Right renal cortex interstitium (tissue), 3 donors: ENCODE results near the gene HUS1. TPM values are rescaled to one million over a fixed set of nuclear protein-coding genes. Genes with fewer than 3 reads are reported as not detected.
"Not testable (repeated sequence)": the region's sequence is repeated elsewhere in the genome, so short reads cannot be mapped to it uniquely, and the experiment has no call there.

Source experiments
- DNase-seq, 3 donors: peaks; one replicate each; pipeline ENCODE4 v3.0.0-alpha.2; 2013; ENCODE audit warnings: low read depth in 3 of 3, low spot score in 2 of 3
- polyA plus RNA-seq, 3 donors: library from polyadenylated mRNA; unstranded; fragments of 120-200 nt; gene quantifications; one replicate each; pipeline ENCODE4 v1.2.1, GENCODE V29; 2013; ENCODE audit not compliant: insufficient read length in 3 of 3

Gene HUS1
- 10 to 100 TPM; 18.2 to 20.3 (median 19.1) TPM for polyA plus RNA-seq

DNA sequence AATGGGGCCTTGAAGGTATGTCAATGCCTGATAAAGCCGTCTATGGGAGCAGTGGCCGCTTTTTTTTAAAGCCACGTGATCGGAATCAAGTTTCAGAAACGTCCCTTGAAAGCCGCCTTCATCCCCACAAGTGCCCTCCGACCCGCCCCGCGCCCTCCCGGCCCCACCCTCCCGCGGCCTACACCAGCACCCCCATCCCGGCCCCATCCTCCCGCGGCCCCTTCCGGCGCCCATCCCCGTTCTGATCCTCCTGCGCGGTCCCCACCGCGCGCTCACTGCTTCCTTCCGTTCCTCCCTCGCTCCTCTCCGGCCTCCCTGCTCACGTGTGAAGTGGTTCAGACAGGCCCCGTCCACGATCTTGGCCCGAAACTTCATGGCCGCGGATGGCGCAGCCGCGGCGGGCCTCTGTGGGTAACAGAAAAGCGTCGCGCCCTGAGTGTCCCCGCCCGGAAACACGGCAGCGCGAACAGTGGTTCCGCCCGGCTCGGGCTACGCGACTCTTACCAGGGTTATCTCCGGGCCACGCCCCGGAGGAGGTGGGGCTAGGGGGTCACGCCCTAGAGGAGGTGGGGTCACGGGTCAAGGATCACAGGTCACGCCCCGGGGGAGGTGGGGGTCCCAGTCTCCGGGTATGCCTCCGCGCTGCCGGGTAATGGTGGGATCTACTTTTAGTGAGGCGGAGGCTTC, at the start of gene HUS1:
Gene HUS1 (minus strand): TSS at position 471 of the 687 bp plus-strand sequence. CDS start 96 bp downstream, at position 375.
- DNase-seq, result peak in 1 of 3 donors; percentile 67

DNA sequence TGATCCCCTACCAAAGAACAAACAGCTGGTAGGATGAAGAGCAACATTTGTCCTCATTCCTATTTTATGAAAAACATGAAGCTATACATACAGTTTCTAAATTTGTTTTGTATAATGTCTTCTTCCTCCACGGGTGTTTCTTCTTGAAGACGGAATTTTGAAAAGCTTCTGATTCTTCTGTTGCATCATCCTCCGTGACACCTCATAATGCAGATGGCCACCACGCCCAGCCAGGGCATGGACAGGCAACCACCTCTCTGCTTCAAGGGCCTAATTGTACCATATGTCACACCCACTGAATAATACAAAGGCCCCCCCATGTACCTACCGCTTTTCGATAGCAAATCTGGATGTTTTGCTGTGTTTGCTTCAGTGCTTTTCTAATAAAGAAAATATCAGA, 49.5 kb upstream of the HUS1 start, which contains the start of gene SUN3:
Gene SUN3 (minus strand): TSS at position 170 of the 400 bp plus-strand sequence. CDS start 169 bp downstream, at position 1.
- DNase-seq, result no peak

DNA sequence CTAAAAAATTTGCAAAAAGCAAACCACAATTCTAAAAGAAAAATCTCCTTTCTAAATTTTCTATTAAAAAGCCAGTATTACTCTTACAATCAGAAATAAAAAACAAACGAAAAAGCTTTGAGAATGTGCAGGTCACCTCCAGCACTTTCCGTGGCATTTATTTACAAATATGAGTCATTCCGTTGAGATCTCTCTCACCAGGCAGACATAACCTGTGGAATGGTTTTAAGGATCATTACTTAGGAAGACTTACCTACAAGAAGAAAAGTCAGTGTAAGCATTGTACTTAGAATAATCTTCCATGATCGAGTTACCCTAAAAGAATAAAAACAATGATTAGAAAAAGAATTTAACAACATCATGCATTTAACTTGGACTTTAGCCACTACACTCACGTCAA, 46.2 kb upstream of the HUS1 start:
- no peak for DNase-seq

DNA sequence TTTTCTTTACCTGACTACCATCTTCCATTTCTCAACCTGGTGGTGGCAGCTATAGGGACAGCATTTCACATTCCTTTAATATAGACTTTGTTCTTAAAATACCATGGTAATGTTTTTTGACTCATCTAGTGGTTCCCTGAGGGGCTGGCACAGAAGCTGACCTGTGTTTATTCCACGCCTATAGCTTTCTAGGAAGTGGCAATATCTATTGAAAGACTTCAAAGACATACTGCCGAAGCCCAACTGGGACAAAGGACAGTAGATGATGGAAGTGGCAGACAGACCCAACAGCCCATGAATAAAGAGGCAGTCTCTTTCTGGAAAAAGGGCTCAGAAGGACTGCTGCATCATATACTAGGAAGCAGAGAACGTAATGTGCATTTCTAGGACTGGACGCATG, 38.3 kb upstream of the HUS1 start:
- DNase-seq, result no peak

DNA sequence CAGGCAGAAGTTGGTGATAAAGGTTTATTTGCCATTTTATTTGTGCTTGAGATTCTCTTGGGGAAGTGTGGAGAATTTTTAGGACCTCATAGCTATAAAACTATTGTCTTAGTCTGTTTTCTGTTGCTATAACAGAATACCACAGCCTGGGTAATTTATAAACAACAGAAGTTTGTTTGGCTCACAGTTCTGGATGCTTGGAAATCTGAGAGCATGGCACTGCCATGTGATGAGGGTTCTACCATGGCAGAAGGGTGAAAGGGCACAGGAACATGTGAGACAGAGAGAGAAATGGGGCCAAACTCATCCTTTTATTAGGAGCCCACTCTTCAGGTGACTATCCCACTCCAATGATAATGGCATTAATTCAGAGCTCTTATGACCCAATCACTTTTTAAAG, 37.2 kb upstream of the HUS1 start:
- DNase-seq, result no peak

DNA sequence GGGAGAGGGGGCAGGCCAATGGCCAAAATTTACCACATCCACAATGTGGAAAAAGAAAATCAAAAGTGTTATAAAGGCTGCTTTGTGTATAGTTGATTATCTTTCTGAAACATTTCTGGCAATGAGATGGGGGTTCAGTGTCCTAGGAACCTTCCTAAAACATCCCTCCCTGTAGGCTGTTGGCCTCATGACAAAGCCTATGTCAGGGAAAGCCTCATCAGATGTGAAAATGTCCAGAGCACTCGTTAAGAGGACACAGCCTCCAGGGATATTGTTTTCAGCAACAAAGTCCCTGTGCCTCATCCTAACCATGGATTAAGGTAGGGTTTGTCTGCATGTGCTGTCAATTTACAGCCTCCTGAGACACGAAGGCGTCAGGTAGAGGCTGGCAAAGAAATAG, 32.5 kb upstream of the HUS1 start:
- no peak for DNase-seq

DNA sequence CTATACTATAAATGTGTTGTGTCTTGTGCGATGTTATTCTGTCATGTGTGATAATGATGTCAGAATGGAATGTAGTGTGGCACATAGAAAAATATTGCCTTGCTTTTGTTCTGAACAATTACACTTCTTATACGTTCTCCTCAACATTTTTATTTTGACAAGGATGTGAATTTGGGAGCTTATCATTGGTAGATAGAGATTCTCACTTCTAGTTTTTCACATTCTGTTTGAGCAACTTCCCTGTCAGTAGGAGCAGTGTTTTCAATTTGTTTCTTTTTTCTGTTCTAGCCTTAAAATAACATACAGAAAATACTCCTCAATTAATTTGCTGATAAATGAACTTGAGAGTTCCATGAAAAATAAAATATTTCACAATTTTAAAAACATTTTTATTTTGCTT, 31.9 kb upstream of the HUS1 start:
- DNase-seq, result no peak

DNA sequence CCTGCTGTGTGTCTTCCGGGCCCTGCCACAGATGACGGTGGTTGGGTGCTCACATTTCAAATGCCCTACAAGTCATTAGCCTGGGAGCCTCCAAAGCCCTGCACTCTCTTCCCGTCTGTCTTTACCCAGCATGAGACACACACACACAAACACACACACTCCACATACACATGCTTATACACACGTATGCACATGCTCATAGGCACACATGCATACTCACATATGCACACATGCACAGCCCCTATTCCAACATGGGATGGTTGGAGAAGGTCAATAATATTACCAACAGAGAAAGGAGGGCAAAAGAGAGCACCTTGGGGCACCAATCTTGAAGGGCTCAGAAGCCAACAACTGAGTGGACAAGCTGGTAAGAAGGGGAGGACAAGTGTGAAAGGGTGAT, 30.5 kb upstream of the HUS1 start:
- DNase-seq, result no peak

DNA sequence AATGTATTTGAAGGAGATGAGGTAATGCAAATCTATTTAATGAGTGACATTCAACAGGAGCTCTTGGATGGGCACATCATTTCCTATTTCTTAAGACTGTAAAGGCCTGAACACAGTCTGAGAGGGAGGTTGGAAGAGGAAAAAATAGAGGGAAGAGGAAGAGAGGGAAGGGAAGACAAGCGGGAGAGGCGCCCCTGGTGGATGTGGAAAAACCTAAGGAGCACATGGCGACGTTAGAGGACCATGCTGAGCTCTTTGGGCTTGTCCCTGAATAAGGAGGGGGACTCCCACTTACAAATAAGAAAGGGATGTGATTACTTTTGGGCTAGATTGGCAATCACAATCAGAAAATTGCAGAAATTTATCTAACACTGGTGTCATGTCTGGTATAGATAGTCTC, 29.8 kb upstream of the HUS1 start:
- no peak for DNase-seq

DNA sequence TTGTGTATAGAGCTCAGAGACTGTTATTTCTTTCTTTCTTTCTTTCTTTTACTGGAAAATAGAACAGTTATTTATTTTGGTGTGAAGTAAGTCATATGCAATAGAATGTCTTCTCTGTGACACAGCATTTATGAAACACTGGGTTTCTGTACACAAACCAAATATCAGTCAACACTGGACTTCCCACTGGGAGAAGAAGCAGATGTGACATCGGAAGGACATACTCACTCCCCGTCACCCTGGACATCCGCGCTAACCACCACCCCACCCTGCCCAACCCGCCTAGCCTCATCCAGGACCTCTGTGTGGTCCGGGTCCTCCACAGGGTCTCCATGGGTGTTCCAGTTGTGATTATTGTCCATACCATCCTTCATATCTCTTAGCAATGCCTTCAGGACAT, 27.5 kb upstream of the HUS1 start:
- no peak for DNase-seq

DNA sequence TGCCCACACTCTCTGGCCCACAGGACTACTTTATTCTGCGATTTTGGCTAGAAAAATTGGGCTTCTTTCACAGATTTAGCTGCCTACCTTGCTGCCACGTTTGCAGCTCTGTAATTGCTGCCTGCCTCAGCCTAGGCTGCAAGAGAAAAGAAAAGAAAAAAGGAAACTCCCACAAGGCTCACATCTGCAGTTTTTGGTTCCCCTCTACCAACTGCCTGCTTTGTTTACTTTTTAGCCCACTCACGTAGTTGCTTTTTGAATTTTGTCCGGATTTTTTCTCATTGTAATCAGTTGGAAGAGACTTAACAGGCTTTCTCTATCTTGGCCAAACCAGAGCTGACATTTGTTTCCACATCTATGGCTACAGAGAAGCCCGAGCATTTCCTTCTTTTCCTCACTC, 25.2 kb upstream of the HUS1 start:
- no peak for DNase-seq

DNA sequence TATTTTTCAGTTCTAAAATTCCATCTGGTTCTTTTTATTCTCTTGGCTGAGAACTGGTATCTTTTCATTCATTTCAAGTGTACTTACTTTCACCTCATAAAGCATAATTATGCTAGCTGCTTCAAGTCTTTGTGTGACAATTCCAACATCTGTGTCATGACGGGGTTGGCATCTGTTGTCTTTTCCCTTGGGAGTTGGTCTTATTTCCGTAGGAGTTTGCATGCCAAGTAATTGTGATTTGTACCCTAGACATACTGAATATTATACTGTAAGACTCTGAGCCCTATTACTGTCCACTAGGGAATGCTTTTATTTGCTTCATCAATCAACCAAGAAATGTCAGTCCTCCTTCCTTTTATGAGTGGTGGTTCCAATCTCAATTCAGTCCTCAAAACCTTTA, 24.6 kb upstream of the HUS1 start:
- no peak for DNase-seq

DNA sequence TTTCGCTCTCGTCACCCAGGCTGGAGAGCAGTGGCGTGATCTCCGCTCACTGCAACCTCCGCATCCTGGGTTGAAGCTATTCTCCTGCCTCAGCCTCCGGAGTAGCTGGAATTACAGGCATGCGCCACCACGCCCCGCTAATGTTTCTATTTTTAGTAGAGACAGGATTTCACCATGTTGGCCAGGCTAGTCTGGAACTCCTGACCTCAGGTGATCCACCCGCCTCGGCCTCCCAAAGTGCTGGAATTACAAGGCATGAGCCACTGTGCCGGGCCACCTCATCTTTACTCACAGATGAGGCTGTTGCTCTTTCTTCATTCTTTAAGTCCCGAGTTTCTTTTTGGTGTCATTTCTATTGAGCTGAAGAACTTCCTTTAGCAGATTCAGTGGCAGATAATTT, 20.7 kb upstream of the HUS1 start:
- not testable (repeated sequence) for DNase-seq

DNA sequence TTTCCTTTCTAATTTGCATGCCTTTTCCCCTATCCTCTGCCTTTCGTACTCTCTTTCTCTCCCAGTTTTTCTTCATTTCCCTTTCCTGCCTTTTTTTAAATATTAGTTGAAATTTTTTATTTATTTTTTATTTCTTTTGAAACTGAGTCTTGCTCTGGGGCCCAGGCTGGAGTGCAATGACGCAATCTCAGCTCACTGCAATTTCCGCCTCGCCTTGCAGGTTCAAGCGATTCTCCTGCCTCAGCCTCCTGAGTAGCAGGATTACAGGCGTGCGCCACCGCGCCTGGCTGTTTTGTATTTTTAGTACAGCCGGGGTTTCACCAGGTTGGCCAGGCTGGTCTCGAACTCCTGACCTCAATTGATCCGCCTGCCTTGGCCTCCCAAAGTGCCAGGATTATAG, 20.0 kb upstream of the HUS1 start:
- no peak for DNase-seq

DNA sequence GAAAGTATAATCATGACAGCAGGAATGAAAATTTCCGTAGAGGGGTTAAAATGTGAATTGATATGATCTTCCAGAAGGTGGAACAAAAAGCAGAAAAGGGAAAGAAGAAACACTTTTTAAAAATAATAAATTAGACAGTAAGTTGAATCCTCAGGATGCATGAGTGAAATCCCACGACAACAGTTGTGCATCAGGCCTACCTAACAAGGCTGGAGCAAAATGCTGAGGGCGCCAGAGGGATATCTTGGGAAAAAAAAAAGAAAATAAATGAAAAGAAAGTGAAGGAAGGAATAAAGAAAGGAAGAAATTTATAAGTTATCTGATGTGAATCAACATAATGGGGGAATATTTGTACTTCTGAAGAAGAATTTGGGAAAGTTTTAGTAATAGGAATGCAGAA, 13.0 kb upstream of the HUS1 start:
- no peak for DNase-seq

DNA sequence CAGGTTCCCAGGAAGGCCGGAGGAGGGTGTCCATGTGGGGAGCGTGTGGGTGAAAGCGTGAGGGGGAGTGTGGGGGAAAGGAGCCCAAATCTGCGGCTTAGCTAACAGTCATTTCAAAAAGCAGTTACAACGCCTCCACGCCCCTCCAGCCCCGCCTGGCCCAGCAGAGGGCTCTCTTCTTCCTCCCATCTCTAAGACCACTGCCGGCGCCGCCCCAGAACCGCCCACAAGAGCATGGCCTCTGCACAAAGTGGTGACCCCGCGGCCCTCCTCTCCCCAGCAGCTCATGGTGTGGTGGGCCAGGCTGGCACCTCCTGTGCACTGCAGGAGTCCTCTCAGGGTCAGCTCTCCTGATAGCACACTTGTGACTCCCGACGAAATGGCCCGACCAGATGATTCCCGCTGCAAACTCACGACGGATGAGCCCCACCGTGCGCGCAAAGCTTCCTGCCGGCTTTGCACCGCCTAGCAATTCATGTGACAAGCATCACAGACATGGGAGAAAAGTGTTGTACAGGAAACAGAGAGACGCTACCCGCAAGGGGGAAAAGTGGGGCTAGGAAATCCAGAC, 12.4 kb upstream of the HUS1 start:
- peak in 1 of 3 donors; percentile 54 for DNase-seq

DNA sequence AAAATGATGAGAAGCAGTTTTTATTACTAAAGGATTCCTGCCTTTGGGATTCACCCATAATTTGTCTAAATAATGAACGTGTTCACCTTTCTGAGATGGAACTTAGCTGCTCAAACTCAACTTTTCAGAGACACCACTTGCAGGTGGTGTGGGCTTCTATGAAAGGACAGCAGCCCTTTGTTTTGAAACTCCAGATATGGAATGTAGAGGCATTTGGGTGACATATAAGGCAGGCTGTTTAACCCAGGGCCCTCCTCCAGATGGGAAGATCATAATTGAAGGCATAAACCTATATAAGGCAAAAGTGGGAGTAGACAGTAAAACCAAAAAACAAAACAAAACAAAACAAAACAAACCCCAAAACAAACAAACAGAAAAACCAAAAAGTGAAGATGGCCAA, 11.9 kb upstream of the HUS1 start:
- DNase-seq, result no peak

DNA sequence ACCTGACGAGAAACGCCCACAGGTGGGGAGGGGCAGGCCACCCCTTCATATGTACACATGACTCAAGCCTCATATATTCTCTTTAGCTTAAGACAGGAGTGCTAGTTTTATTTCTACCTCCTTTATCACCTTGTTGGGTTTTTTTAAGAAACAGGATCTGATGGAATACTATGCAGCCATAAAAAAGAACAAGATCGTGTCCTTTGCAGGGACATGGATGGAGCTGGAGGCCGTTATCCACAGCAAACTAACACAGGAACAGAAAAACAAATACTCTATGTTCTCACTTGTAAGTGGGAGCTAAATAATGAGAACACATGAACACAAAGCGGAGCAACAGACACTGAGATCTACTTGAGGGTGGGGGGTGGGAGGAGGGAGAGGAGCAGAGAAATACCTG, 11.2 kb upstream of the HUS1 start:
- DNase-seq, result no peak

DNA sequence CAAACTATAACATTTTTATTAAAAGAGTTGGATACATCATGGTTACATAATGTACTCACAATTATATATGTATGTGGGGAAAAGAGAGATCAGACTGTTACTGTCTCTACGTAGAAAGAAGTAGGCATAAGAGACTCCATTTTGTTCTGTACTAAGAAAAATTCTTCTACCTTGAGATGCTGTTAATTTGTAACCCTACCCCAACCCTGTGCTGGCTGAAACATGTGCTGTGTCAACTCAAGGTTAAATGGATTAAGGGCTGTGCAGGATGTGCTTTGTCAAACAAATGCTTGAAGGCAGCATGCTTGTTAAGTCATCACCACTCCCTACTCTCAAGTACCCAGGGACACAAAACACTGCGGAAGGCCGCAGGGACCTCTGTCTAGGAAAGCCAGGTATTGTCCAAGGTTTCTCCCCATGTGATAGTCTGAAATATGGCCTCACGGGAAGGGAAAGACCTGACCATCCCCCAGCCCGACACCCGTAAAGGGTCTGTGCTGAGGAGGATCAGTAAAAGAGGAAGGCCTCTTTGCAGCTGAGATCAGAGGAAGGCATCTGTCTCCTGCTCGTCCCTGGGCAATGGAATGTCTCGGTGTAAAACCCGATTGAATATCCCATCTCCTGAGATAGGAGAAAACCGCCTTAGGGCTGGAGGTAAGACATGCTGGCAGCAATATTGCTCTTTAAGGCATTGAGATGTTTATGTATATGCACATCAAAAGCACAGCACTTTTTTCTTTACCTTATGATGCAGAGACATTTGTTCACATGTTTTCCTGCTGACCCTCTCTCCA, 10.4 kb upstream of the HUS1 start:
- DNase-seq, result not testable (repeated sequence)

DNA sequence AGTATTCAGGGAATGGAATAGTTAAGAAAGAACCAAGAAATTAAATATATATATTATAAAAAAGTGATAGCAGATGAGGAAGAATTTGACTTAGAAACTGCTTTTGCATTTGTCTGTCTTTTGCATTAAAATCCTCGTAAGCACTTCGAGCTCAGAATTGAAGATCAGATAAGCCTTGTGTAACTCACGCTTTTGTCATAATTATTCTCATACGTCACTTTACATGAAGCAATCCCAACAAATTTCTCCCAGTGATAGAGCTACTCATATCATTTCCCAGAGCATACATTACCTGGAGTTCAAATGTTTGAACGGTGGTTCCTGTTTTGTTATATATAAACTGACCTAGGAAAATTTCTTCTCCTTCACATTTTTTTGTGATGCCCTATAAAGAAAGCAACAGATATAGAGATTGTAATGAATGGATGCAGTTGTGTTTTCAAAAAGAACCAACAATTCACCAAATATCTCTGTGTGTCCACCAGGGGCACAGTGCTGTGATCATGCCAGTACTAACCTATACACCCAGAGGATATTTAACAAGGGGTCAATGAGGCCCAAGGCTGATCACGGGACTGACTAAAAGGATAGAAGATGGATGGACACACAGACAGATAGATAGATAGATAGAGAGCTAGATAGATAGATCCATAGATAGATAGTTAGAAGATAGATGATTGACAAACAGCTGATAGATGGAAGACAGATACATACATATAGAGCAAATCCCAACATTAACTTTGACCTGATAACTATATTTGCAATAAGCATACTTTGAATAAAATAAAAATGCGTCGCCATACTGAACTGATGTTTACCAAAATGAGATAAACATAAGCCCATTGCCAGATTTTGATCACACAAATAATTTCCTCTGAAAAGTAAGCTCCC, 9.3 kb upstream of the HUS1 start:
- DNase-seq, result no peak

DNA sequence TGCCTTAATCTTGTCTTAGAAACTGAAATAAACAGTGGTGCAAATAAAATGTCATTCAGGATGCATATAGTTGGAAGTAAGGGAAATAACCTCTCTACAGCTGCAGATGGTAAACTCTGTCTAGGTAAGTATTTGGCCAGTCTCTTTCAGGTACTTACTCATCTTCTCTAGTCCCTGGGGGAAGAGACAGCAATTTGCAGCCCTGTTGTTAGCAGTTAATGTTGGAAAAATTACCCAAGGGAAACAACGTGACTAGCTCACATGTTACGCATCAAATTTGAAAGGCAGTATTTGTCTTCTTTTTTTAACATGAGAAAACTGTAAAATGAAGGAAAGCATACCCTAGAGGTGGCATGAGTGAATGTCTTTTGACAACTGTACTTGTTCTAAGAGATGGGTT, 3.2 kb upstream of the HUS1 start:
- no peak for DNase-seq
